Mucosa of stomach (tissue), 1 donor: ENCODE data around the gene MYL12A.

Source experiments
- H3K27me3 ChIP-seq: one replicate; pipeline ENCODE4 v1.7.0; 2013; ENCODE audit warnings: mild to moderate bottlenecking, low read length; ENCODE audit not compliant: control insufficient read depth, insufficient read depth
- H3K36me3 ChIP-seq: one replicate; pipeline ENCODE4 v1.7.0; 2013; ENCODE audit warnings: low read length; ENCODE audit not compliant: control insufficient read depth, insufficient read depth
- H3K4me1 ChIP-seq: one replicate; pipeline ENCODE4 v1.7.0; 2013; ENCODE audit warnings: mild to moderate bottlenecking, low read length; ENCODE audit not compliant: control insufficient read depth, insufficient read depth
- H3K4me3 ChIP-seq: one replicate; pipeline ENCODE4 v1.7.0; 2013; ENCODE audit warnings: low read length
- H3K9ac ChIP-seq: one replicate; pipeline ENCODE4 v1.7.0; 2013; ENCODE audit warnings: mild to moderate bottlenecking, low read length, moderate library complexity
- H3K9me3 ChIP-seq: one replicate; pipeline ENCODE4 v1.7.0; 2013; ENCODE audit warnings: mild to moderate bottlenecking, low read length, moderate library complexity; ENCODE audit not compliant: control insufficient read depth
- donor health status: Pancreatic carcinoma.

Gene MYL12A

DNA sequence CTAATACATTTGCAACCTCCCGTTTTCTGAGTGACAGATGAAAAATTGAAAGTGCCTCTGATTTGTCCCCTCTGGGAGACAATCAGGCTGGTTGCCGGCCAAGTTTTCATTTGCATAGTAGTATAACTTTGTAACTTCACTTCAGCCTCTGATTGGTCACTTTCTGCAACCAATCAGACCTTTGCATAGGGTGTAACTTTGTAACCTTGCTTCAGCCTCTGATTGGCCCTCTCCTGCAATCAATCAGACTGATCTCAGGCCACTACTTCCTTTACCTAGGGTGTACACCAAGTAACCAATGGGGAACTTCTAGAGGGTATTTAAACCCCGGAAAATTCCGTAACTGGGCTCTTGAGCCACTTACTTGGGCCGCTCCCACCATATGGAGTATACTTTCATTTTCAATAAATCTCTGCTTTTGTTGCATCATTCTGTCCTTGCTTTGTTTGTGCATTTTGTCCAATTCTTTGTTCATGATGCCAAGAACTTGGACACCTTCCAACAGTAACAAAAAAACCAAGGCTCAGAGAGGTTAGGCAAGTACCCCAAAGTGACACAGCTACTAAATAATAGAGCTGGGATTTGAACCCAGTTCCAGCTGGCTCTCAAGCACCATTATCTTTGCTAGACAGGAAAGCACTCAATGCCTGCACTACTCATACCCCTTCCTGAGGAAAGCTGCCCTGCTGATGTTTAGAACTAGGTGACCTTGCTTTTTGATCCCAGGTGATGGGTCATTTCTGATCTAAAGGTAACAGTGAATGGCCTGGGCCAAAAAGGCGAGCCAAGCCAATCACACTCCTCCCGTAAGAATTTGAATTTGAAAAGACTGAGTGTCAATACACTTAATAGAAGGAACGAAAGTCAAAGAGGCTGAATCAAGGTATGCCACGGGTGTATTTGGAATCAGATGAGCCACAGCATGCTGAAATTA lies 16.9 kb upstream of the MYL12A start:
- H3K4me3 ChIP-seq: no peak overlapping the region
- H3K9me3 ChIP-seq: no peaks in the 10 kb centered on the region
- no peaks in the 10 kb centered on the region for H3K36me3 ChIP-seq
- H3K9ac ChIP-seq: no peak overlapping the region
- no peaks in the 10 kb centered on the region for H3K27me3 ChIP-seq
- peaks cover 21% of the 10 kb centered on the region for H3K4me1 ChIP-seq

DNA sequence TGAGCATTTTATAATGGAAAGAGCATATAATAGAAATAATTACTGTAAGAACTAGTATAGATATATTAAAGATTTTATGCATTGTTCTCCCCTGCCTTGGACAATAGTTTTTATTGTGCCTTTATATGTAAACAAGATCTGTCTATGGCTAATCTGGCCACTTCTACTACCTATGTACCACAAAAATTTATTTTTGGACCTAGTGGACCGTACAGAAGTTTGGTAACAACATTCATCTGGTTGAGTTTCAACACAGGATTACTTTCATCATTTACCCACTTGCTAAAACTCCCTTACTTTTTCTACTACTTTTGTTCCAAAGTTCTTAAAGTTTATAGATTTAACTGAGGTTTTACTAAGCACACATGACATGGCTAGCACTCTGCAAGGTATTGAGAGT lies 14.6 kb upstream of the MYL12A start:
- Histone ChIP-seq H3K9me3 (no peaks in the 10 kb centered on the region), H3K4me1 (peaks cover 21% of the 10 kb centered on the region), H3K27me3 (no peaks in the 10 kb centered on the region), H3K36me3 (no peaks in the 10 kb centered on the region), H3K9ac (no peak overlapping the region), H3K4me3 (no peak overlapping the region)

DNA sequence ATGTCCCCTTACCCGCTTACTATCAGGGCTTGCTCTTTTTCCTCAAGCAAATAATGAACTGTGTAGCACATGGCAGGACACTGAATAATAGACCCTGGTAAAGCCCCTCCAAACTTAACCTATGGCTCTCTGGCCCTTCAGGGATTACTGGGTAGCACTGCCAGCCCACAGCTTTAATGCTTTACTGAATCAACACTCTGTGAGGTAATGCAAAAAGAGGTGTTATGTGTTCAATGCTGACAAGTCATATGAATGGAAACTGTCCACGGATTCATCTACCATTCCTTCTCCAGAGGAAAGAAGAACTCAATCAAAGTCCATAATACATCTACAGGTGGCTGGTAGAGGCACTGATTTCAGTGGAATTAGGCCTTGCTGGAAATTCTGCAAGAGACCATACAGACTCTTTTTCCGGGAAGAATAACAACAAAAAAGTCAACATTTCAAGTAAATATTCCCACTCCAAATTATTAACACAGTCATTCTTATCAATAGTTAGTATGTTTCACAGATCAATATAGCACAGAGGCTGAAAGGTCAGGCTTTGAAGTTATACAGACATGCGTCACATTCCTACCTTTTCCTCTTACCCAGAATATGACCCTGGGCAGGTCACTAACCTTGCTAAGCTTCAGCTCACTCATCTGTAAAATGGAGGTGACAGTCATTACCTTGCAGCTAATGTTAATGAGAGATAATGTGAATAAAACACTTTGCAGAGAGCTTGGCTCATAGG lies 14.0 kb upstream of the MYL12A start:
- no peaks in the 10 kb centered on the region for H3K27me3 ChIP-seq
- H3K4me3 ChIP-seq: no peak overlapping the region
- peaks cover 21% of the 10 kb centered on the region for H3K4me1 ChIP-seq
- no peaks in the 10 kb centered on the region for H3K9me3 ChIP-seq
- no peak overlapping the region for H3K9ac ChIP-seq
- H3K36me3 ChIP-seq: no peaks in the 10 kb centered on the region

DNA sequence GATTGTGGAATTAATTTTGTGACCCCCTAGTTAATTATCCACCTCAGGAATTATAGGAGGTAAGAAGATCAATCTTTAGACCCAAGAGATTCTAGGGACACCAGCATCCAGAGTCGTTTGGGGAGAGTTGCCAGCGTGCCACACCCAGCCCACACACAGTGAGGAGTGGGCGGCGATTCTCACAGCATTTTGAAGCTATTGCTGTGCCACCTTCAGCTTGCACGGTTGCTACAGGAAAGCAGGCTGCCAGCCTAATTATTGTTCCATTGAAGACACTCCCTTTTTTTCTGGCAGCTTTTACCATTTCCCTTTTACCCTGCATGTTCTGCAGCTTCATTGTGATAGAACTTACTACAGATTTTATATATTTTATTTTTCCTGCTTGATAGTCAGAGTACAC lies 13.1 kb upstream of the MYL12A start:
- H3K4me1 ChIP-seq: peaks cover 21% of the 10 kb centered on the region
- H3K9ac ChIP-seq: peak overlapping the region; percentile 32
- no peak overlapping the region for H3K4me3 ChIP-seq
- H3K9me3 ChIP-seq: no peaks in the 10 kb centered on the region
- no peaks in the 10 kb centered on the region for H3K27me3 ChIP-seq
- no peaks in the 10 kb centered on the region for H3K36me3 ChIP-seq

DNA sequence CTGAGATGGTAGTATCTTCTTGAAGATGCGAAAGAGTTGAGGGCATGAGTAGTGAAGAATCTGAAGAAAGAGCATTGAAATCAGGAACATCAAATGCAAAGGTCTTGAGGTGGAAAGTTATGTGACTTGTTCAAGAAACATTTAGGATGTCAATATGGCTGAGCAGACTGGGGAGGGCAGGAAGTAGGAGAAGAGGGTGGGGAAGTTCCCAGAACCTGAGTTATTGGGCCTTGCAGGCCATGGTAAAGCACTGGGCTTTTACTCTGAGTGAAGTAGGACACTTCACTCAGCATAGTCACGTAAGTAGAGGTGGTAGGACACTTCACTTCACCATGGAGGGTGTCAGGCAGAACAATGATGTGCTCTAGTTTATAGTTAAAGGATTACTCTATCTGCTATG lies 11.8 kb upstream of the MYL12A start:
- Histone ChIP-seq H3K9ac (no peak overlapping the region), H3K27me3 (no peaks in the 10 kb centered on the region), H3K4me3 (no peak overlapping the region), H3K4me1 (peaks cover 21% of the 10 kb centered on the region), H3K36me3 (no peaks in the 10 kb centered on the region), H3K9me3 (no peaks in the 10 kb centered on the region)

DNA sequence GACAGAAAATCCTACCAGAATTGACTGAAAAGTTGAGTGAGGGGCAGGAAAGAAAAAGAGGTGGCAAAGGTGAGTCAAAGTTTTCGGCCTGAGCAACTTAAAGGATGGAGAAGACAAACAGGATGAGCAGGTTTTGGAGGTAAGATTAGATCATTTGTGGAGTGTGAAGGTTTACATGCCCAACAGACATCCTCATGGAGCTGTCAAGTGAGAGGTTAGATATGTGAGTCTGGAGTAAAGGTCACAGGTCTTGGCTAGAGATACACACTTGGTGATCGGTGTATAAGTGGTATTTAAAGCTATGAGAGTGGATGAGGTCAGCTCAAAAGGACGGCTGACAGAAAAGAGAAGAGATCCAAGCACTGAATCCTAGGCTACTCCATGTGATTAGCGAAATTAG lies 11.1 kb upstream of the MYL12A start:
- H3K9ac ChIP-seq: no peak overlapping the region
- no peaks in the 10 kb centered on the region for H3K36me3 ChIP-seq
- H3K4me1 ChIP-seq: peaks cover 21% of the 10 kb centered on the region
- H3K9me3 ChIP-seq: no peaks in the 10 kb centered on the region
- no peaks in the 10 kb centered on the region for H3K27me3 ChIP-seq
- no peak overlapping the region for H3K4me3 ChIP-seq

DNA sequence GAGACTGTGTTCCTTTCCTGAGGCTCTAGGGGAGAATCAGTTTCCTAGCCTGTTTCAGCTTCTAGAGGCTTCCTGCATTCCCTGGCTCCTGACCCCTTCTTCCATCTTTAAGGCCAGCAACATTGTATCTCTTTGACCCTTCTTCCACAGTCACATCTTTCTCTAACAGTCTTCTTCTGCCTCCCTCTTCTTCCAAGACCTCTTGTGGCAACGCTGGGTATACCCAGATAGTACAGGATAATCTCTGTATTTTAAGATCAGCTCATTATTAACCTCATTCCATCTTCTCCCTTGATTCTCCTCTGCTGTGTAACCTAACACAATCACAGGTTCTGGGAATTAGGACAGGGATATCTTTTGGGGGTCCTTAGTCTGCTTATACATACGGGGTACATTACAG lies 8.9 kb upstream of the MYL12A start:
- H3K9me3 ChIP-seq: no peaks in the 10 kb centered on the region

DNA sequence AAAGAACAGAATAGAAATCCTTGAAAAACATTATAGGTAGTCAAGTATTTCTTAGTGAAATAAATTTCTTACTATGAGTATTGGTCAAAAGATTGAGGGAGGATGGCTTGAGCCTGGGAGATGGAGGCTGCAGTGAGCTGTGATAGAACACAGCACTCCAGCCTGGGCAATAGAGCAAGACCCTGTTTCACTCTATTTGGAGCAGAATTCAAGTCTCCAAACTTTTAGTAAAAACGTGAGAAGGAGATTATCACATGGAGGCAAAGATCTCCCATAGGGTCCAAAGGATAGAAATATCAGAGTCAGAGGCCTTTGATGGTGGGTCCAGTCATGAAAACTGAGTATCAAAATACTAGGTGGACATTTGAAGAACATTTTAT lies 2.4 kb upstream of the MYL12A start:
- no peaks in the 10 kb centered on the region for H3K27me3 ChIP-seq
- no peaks in the 10 kb centered on the region for H3K36me3 ChIP-seq
- H3K9me3 ChIP-seq: no peaks in the 10 kb centered on the region
- H3K4me3 ChIP-seq: no peak overlapping the region
- H3K4me1 ChIP-seq: no peaks in the 10 kb centered on the region
- peak overlapping the region; percentile 98 for H3K9ac ChIP-seq

More for the DNA sequence above, 8.9 kb upstream of the MYL12A start:
- no peak overlapping the region for H3K4me3 ChIP-seq
- H3K9ac ChIP-seq: no peak overlapping the region
- no peaks in the 10 kb centered on the region for H3K36me3 ChIP-seq
- no peaks in the 10 kb centered on the region for H3K27me3 ChIP-seq
- peaks cover 12% of the 10 kb centered on the region for H3K4me1 ChIP-seq

DNA sequence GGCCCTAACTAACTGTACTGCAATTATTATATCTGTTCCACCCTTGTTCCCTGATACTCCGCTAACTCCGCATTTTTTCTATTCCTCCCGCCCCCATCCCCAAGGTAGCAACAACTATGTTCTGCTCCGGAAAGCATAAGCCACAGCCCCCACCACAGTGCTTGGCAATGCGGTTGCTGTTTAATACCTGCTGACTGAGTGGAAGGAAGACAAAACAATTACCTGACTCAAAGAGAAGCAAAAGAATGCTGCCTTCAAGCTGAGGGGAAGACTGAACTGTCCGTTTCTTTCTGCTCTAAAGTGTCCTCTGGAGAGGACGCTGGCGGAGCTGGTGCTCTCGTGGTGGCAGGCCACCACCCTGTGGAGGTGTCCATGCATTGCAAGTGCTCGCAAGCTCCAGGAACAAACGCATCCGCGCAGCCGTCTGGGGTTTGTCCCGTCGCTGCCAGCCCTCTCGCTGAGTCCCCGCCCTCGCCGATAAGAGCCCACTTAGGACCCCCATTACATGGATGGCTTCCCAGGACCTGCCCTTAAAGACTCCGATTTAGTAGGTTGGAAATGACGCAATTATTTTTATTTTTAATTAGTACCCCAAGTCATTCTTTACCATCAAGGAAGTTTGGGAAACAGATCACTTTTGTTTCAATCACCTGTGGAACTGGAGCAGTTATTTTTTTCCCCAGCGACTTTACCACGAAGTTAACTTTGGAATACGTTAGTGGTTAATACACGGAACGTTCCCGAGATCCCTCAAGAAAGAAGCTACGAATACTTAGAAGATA lies 1.6 kb upstream of the MYL12A start:
- Histone ChIP-seq H3K9me3 (no peaks in the 10 kb centered on the region), H3K9ac (peak overlapping the region; percentile 98), H3K27me3 (no peaks in the 10 kb centered on the region), H3K4me3 (peak overlapping the region; percentile 60), H3K4me1 (peaks cover 6% of the 10 kb centered on the region), H3K36me3 (no peaks in the 10 kb centered on the region)

DNA sequence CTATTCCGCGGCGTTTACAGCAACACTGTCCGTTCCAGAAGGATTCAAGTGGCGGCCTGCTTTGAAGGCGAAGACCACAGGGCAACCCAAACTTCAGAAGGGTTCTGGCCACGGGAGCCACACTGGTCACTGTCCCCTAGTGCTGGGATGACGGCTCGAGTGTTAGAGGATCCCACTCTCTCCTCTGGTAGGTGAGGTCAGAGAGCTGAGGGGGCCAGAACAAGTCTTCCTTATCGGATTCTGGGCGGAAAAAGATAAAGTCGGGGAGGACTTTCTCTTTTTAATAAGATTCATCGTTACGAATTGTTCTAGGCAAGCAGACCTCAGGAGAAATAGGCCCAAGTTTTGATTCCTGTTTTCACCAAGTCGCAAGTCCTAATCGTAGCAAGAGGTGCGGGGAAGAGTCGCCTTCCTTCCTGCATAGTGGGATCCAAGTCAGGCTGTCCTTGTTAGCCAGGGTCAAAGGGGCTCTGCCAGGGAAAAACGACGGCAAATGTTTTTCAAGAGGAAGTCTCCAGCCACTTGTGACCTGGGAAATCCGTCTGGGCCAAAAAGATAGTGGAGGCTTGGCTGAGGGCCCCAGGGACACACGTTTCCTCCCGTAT lies 864 bp upstream of the MYL12A start:
- H3K4me3 ChIP-seq: peak overlapping the region; percentile 60
- no peaks in the 10 kb centered on the region for H3K27me3 ChIP-seq
- H3K4me1 ChIP-seq: peaks cover 6% of the 10 kb centered on the region
- H3K9me3 ChIP-seq: no peaks in the 10 kb centered on the region
- peak overlapping the region; percentile 98 for H3K9ac ChIP-seq
- no peaks in the 10 kb centered on the region for H3K36me3 ChIP-seq

DNA sequence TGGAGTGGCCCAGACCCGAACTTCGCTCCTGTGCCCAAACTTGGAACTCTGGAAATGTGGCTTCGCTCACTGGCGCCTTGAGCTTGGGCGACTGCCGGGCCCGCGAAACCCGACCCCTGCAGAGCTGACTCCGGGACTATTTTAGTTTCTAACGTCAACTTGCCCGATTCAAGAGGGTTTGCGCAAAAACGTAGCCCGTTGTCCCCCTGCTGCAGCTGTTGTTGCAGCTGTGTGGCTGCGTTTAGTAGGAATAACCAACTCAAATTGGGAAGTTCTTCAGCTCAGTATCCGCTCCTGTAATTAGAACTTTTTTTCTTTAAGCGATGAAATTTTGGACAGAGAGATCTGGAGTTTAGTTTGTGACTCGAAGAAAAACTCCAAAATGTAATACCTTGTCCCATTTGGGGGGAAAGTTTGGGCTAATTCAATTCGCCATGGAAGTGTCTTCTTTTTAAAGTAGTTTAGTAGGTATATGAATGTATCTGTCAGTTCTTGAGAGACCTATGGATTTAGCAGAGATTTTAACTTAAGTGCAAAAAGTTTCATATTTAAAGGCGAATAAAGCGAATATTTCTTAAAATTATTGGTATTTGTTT lies 559 bp downstream of the MYL12A start:
- peak overlapping the region; percentile 44 for H3K4me3 ChIP-seq
- H3K36me3 ChIP-seq: no peaks in the 10 kb centered on the region
- H3K9ac ChIP-seq: peak overlapping the region; percentile 98
- no peaks in the 10 kb centered on the region for H3K27me3 ChIP-seq
- H3K9me3 ChIP-seq: no peaks in the 10 kb centered on the region
- peaks cover 6% of the 10 kb centered on the region for H3K4me1 ChIP-seq
